GM13977 (cell line): ENCODE results near the gene RNF123.

ENCODE experiments used
- DNase-seq: peaks from one replicate; pipeline ENCODE4 v3.0.0; 2012; ENCODE audit warnings: low spot score
- in situ Hi-C: fragments of 300-500 bp; cut with MboI; formaldehyde crosslinking; loops from one replicate; pipeline ENCODE4 v1.12.0; 2022; ENCODE audit warnings: low sequenced_read_pairs, low pct_unique_long_range_greater_than_20kb, mixed read lengths, inconsistent platforms; ENCODE audit not compliant: unreplicated experiment
- TF ChIP-seq, protein P1 (sequence below): IDR thresholded peaks from 2 replicates; pipeline ENCODE4 v1.5.1; 2012; ENCODE audit warnings: mild to moderate bottlenecking, control low read depth; ENCODE audit not compliant: insufficient read depth; ENCODE audit errors: extremely low read depth, missing control alignments

RNF123 gene

GRCh38 chr3:49754536-49754935, 65.2 kb downstream of the RNF123 start:
- TF ChIP-seq, protein P1, sequence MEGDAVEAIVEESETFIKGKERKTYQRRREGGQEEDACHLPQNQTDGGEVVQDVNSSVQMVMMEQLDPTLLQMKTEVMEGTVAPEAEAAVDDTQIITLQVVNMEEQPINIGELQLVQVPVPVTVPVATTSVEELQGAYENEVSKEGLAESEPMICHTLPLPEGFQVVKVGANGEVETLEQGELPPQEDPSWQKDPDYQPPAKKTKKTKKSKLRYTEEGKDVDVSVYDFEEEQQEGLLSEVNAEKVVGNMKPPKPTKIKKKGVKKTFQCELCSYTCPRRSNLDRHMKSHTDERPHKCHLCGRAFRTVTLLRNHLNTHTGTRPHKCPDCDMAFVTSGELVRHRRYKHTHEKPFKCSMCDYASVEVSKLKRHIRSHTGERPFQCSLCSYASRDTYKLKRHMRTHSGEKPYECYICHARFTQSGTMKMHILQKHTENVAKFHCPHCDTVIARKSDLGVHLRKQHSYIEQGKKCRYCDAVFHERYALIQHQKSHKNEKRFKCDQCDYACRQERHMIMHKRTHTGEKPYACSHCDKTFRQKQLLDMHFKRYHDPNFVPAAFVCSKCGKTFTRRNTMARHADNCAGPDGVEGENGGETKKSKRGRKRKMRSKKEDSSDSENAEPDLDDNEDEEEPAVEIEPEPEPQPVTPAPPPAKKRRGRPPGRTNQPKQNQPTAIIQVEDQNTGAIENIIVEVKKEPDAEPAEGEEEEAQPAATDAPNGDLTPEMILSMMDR, result no peak
- in situ Hi-C loops, result no loop called here
- no peak for DNase-seq

- TF ChIP-seq, protein P1, result no peak
- in situ Hi-C loops, result no loop called here
- no peak for DNase-seq
Measured at GRCh38 chr3:49756036-49756435, 66.7 kb downstream of the RNF123 start.

DNA sequence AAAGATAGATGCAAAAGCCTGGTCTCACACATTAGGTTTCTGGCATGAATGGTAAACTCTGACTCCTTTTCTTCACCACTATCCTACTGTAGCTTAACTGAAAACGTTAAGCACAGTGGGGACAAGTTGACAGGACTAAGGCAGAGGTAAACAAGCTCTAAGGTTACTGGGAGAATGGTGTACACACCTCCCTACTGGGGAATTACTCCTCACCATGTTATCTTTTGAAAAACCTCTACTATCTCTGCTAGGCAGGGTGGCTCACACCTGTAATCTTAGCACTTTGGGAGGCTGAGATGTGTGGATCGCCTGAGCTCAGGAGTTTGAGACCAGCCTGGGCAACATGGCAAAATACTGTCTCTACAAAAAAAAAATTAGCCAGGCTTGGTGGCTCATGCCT, 67.8 kb downstream of the RNF123 start:
- TF ChIP-seq, protein P1, result no peak
- in situ Hi-C loops, result no loop called here
- DNase-seq, result no peak

DNA sequence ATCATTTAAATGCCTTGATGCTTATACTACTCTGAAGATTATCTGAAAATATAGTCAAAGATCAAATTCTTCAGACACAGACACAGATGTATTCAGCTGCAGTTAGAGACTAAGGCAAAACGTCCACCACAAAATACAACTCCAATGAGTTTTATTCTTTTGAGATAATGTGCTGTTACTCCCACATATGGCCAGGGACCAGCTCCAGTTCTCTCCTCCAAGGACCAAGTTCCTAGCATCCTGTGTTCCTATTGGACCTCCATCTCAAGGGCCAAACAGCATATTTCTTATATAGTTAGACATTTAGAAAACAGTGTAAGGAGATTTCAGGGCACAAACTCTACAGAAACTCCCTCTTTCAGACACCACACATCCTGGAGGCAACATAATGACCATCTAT, 69.9 kb downstream of the RNF123 start:
- TF ChIP-seq, protein P1, result no peak
- no peak for DNase-seq
- in situ Hi-C loops, result no loop called here

- in situ Hi-C loops, result no loop called here
- DNase-seq, result no peak
- TF ChIP-seq, protein P1, result no peak
Measured at GRCh38 chr3:49761661-49762060, 72.3 kb downstream of the RNF123 start.

- TF ChIP-seq, protein P1, result no peak
- in situ Hi-C loops, result no loop called here
- DNase-seq, result no peak
Measured at GRCh38 chr3:49763981-49764380, 74.6 kb downstream of the RNF123 start.
